ENCODE results near the gene MYO18B. TPM values are rescaled to one million over a fixed set of nuclear protein-coding genes. Genes with fewer than 3 reads are reported as not detected.

The MYO18B gene
- total RNA-seq, 1 donor from 2014 or later, result not detected

GRCh38 chr22:25758316-25758715 lies 16.3 kb downstream of the MYO18B start:
- DNase-seq (no peak), ATAC-seq (no peak)
- H3K4me3 ChIP-seq, result no peak overlapping the region
- H3K9me3 ChIP-seq, result no peaks in the 10 kb centered on the region
- no peaks in the 10 kb centered on the region for H3K27me3 ChIP-seq (ENCODE audit: low read depth)
- TF ChIP-seq CTCF (IDR thresholded peaks at IDR 0.05), result no peak
- no peak overlapping the region for H3K27ac ChIP-seq
- H3K36me3 ChIP-seq, result no peaks in the 10 kb centered on the region
- no peaks in the 10 kb centered on the region for H3K4me1 ChIP-seq
- intact Hi-C loops (cut with DNase I), result no loop called here

- no peak for TF ChIP-seq CTCF (IDR thresholded peaks at IDR 0.05)
Measured at GRCh38 chr22:25759825-25760231, 17.8 kb downstream of the MYO18B start.

GRCh38 chr22:25760294-25760693 lies 18.3 kb downstream of the MYO18B start:
- intact Hi-C loops (cut with DNase I), result no loop called here
- H3K9me3 ChIP-seq, result no peaks in the 10 kb centered on the region
- H3K4me1 ChIP-seq, result no peaks in the 10 kb centered on the region
- no peak for DNase-seq
- H3K27me3 ChIP-seq (ENCODE audit: low read depth), result no peaks in the 10 kb centered on the region
- ATAC-seq, result no peak
- no peaks in the 10 kb centered on the region for H3K36me3 ChIP-seq
- no peak overlapping the region for H3K27ac ChIP-seq
- H3K4me3 ChIP-seq, result no peak overlapping the region
- TF ChIP-seq CTCF (IDR thresholded peaks at IDR 0.05), result no peak

More at GRCh38 chr22:25759825-25760231, 17.8 kb downstream of the MYO18B start:
- Histone ChIP-seq H3K27ac (no peak overlapping the region), H3K4me3 (no peak overlapping the region), H3K9me3 (no peaks in the 10 kb centered on the region), H3K27me3 (ENCODE audit: low read depth) (no peaks in the 10 kb centered on the region), H3K4me1 (no peaks in the 10 kb centered on the region), H3K36me3 (no peaks in the 10 kb centered on the region)
- intact Hi-C loops (cut with DNase I), result no loop called here
- ATAC-seq (peak; percentile 80 to 87), DNase-seq (no peak)

GRCh38 chr22:25760848-25761595 lies 19.0 kb downstream of the MYO18B start:
- no peak for ATAC-seq
- TF ChIP-seq CTCF (IDR thresholded peaks at IDR 0.05), result no peak

GRCh38 chr22:25762147-25762546 lies 20.2 kb downstream of the MYO18B start:
- H3K36me3 ChIP-seq, result no peaks in the 10 kb centered on the region
- H3K4me3 ChIP-seq, result no peak overlapping the region

More at GRCh38 chr22:25760848-25761595, 19.0 kb downstream of the MYO18B start:
- DNase-seq, result no peak
- Histone ChIP-seq H3K27ac (no peak overlapping the region), H3K4me1 (no peaks in the 10 kb centered on the region), H3K36me3 (no peaks in the 10 kb centered on the region), H3K27me3 (ENCODE audit: low read depth) (no peaks in the 10 kb centered on the region), H3K4me3 (no peak overlapping the region), H3K9me3 (peaks cover 4% of the 10 kb centered on the region)
- intact Hi-C loops (cut with DNase I), result no loop called here

More at GRCh38 chr22:25762147-25762546, 20.2 kb downstream of the MYO18B start:
- no peak for TF ChIP-seq CTCF (IDR thresholded peaks at IDR 0.05)
- no peak for DNase-seq
- no peaks in the 10 kb centered on the region for H3K27me3 ChIP-seq (ENCODE audit: low read depth)
- no peaks in the 10 kb centered on the region for H3K4me1 ChIP-seq
- ATAC-seq, result no peak
- intact Hi-C loops (cut with DNase I), result no loop called here
- no peak overlapping the region for H3K27ac ChIP-seq
- H3K9me3 ChIP-seq, result peaks cover 14% of the 10 kb centered on the region

All from lower lobe of right lung (tissue), 2 donors.